ENCODE measurements around the gene MORC4. TPM values are rescaled to one million over a fixed set of nuclear protein-coding genes. Genes with fewer than 3 reads are reported as not detected.

Gene MORC4
- total RNA-seq, 2 experiments from 2014 or later: 6.8 to 11.5 TPM

- POLR2A ChIA-PET: no interaction called here
- no TSS peak for BruUV-seq (replicated peaks)
- no peak overlapping the region for H3K4me3 ChIP-seq (ENCODE audit: low read depth, low read length, poor library complexity, severe bottlenecking)
- H2AFZ ChIP-seq (ENCODE audit: low read length): no peak overlapping the region
- no peaks in the 10 kb centered on the region for H3K36me3 ChIP-seq (ENCODE audit: insufficient read depth, low read length)
- CTCF ChIA-PET (ENCODE audit: unreplicated experiment): interaction anchor here (0.6 kb wide), 1 partner anchor 835 kb away, joined by 6 read pairs; no protein-coding TSS in a partner anchor
- H3K4me2 ChIP-seq (ENCODE audit: low read length): no peak overlapping the region
- intact Hi-C loops (cut with micrococcal nuclease; ENCODE audit: unreplicated experiment): no loop called here
- no peaks in the 10 kb centered on the region for H3K79me2 ChIP-seq (ENCODE audit: insufficient read depth, low read depth, low read length)
- H3K27ac ChIP-seq (ENCODE audit: low read depth, low read length, poor library complexity, severe bottlenecking): no peak overlapping the region
- no peak for DNase-seq (ENCODE audit: low spot score)
- TF ChIP-seq EZH2phosphoT487 (IDR thresholded peaks at IDR 0.05; ENCODE audit: borderline replicate concordance, low read depth, low read length): no peak
- no peak for TF ChIP-seq CTCF (conservative IDR thresholded peaks at IDR 0.05; ENCODE audit: low read length)
- H3K9me3 ChIP-seq (ENCODE audit: low read length): no peaks in the 10 kb centered on the region
- no peaks in the 10 kb centered on the region for H4K20me1 ChIP-seq (ENCODE audit: insufficient read depth, low read length)
- no peaks in the 10 kb centered on the region for H3K4me1 ChIP-seq (ENCODE audit: insufficient read depth, low read length, poor library complexity, severe bottlenecking)
- no peaks in the 10 kb centered on the region for H3K9me2 ChIP-seq (ENCODE audit: insufficient read depth, low read length)
Observed at GRCh38 chrX:106931831-106932491, 68.1 kb downstream of the MORC4 start.

- TF ChIP-seq CTCF (conservative IDR thresholded peaks at IDR 0.05; ENCODE audit: low read length) (no peak), EZH2phosphoT487 (IDR thresholded peaks at IDR 0.05; ENCODE audit: borderline replicate concordance, low read depth, low read length) (no peak)
- H3K4me1 ChIP-seq (ENCODE audit: insufficient read depth, low read length, poor library complexity, severe bottlenecking): no peaks in the 10 kb centered on the region
- no peak overlapping the region for H2AFZ ChIP-seq (ENCODE audit: low read length)
- no TSS peak for BruUV-seq (replicated peaks)
- no peaks in the 10 kb centered on the region for H3K36me3 ChIP-seq (ENCODE audit: insufficient read depth, low read length)
- no peaks in the 10 kb centered on the region for H3K9me3 ChIP-seq (ENCODE audit: low read length)
- no peak overlapping the region for H3K4me2 ChIP-seq (ENCODE audit: low read length)
- H3K27ac ChIP-seq (ENCODE audit: low read depth, low read length, poor library complexity, severe bottlenecking): no peak overlapping the region
- no peak overlapping the region for H3K4me3 ChIP-seq (ENCODE audit: low read depth, low read length, poor library complexity, severe bottlenecking)
- no peaks in the 10 kb centered on the region for H3K9me2 ChIP-seq (ENCODE audit: insufficient read depth, low read length)
- DNase-seq (ENCODE audit: low spot score): no peak
- no peaks in the 10 kb centered on the region for H4K20me1 ChIP-seq (ENCODE audit: insufficient read depth, low read length)
- no peaks in the 10 kb centered on the region for H3K79me2 ChIP-seq (ENCODE audit: insufficient read depth, low read depth, low read length)
- ChIA-PET POLR2A (no interaction called here), CTCF (ENCODE audit: unreplicated experiment) (no interaction called here)
- intact Hi-C loops (cut with micrococcal nuclease; ENCODE audit: unreplicated experiment): no loop called here
Observed at GRCh38 chrX:106928227-106928626, 71.8 kb downstream of the MORC4 start.

GRCh38 chrX:106927700-106928099 is 72.3 kb downstream of the MORC4 start:
- H3K36me3 ChIP-seq (ENCODE audit: insufficient read depth, low read length): no peaks in the 10 kb centered on the region
- no TSS peak for BruUV-seq (replicated peaks)
- H3K4me1 ChIP-seq (ENCODE audit: insufficient read depth, low read length, poor library complexity, severe bottlenecking): no peaks in the 10 kb centered on the region
- no peak overlapping the region for H2AFZ ChIP-seq (ENCODE audit: low read length)
- DNase-seq (ENCODE audit: low spot score): no peak
- no peaks in the 10 kb centered on the region for H3K9me2 ChIP-seq (ENCODE audit: insufficient read depth, low read length)
- no peaks in the 10 kb centered on the region for H3K79me2 ChIP-seq (ENCODE audit: insufficient read depth, low read depth, low read length)
- TF ChIP-seq CTCF (conservative IDR thresholded peaks at IDR 0.05; ENCODE audit: low read length) (no peak), EZH2phosphoT487 (IDR thresholded peaks at IDR 0.05; ENCODE audit: borderline replicate concordance, low read depth, low read length) (no peak)
- POLR2A ChIA-PET: no interaction called here
- no peak overlapping the region for H3K27ac ChIP-seq (ENCODE audit: low read depth, low read length, poor library complexity, severe bottlenecking)
- no peak overlapping the region for H3K4me2 ChIP-seq (ENCODE audit: low read length)
- intact Hi-C loops (cut with micrococcal nuclease; ENCODE audit: unreplicated experiment): no loop called here
- no peaks in the 10 kb centered on the region for H3K9me3 ChIP-seq (ENCODE audit: low read length)
- CTCF ChIA-PET (ENCODE audit: unreplicated experiment): no interaction called here
- H4K20me1 ChIP-seq (ENCODE audit: insufficient read depth, low read length): no peaks in the 10 kb centered on the region
- no peak overlapping the region for H3K4me3 ChIP-seq (ENCODE audit: low read depth, low read length, poor library complexity, severe bottlenecking)

Measured in OCI-LY7 (cell line).